ENCODE measurements around the gene KATNAL2. TPM values are rescaled to one million over a fixed set of nuclear protein-coding genes. Genes with fewer than 3 reads are reported as not detected.

KATNAL2 gene
- total and polyA plus RNA-seq, 10 of the 15 experiments (the other 5 are each of a cell fraction or from before 2014, with no cell fraction given) = 0.20 to 2.4 (median 1.7) TPM

DNA sequence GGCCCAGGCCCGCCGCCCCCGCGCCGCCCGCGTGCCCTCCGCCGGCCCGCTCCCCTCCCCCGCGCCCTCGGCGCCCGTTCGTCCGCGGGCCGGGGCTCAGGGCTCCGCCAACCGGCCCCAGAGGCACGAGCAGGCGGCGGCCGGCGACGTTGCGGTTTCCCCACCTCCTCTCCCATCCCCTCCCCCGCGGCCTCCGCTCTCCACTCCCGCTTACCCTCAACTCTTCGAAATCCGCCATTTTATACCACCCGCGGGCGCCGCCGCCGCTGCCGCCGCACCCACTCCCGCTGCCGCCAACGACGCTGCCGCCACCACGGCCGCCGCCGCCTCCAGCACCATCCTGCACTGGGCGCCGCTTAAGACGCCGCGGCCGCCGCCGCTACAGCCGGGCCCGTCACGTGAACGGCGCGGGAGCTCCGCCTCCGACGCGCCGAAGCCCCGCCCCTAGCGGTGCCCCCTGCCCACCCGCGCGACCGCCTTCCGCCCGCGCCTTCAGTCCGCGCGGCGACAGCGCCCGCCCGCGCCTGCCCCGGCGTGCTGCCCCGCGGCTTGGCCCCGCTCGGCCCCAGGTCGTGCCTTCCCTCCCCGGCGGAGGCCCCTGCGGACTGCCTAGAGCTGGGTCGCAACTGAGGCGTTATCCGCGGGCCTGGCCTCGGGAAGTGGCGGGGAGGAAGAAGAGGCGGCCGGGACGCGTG lies at the start of gene KATNAL2, which contains the start of gene PIAS2 (continued):
- TF ChIP-seq ZNF592 (IDR thresholded peaks at IDR 0.05) (no peak), ZNF207 (IDR thresholded peaks at IDR 0.05; ENCODE audit: borderline replicate concordance) (no peak; the same call in 1 of the 2 replicates), NFIC (IDR thresholded peaks at IDR 0.05; ENCODE audit: low read depth, low read length) (no peak), ELK1 (IDR thresholded peaks at IDR 0.05; ENCODE audit: low read depth, low read length) (no peak), STAT1 (conservative IDR thresholded peaks at IDR 0.05) (0 out of 2 replicates have a peak, but pooled peaks have one; percentile 64)
